Measurements from ENCODE around the gene BCAT1.

The BCAT1 gene

DNA sequence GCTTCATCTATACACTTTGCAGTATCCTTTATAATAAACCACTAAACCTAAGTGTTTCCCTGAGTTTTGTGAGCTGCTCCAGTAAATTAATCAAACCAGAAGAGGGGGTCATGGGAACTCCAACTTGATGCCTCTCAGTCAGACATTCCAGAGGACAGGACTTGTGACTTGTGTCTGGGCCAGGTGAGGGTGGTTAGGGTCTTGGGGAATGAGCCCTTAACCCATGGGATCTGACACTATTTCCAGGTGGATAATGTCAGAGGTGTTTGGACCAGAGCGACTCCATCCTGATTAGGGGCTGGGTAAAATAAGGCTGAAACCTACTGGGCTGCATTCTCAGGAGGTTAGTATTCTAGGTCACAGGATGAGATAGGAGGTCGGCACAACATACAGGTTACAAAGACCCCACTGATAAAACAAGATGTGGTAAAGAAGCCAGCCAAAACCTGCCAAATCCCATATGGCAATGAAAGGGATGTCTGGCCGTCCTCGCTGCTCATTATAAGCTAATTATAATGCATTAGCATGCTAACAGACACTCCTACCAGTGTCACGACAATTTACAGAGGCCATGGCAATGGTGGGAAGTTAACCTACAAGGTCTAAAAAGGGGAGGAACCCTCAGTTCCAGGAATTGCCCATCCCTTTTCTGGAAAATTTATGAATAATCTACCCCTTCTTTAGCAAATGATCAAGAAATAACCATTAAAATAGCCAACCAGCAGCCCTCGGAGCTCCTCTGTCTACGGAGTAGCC, 58.7 kb downstream of the BCAT1 start:
- H3K36me3 Mint-ChIP-seq (ENCODE audit: low read depth) = peaks cover 42% of the 10 kb centered on the region
- H3K27ac Mint-ChIP-seq = no peak overlapping the region
- peaks cover 21% of the 10 kb centered on the region for H3K4me1 Mint-ChIP-seq

DNA sequence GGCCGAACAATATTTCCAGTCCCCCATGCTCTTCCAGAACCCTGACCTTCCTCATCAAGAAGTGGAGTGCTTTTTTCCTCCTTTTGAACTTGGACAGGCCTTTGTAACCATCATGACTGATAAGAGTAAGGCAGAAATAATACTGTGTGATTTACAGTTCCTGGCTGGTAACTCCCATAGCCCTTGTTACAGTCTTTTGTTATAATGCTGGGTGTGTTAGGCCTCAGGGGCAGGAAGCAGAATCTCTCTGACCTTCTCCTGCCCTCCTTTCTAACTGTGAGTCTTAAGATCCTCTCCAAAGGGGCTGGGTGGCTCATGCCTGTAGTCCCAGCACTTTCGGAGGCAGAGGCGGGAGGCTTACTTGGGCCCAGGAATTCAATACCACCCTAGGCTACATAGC, 59.5 kb downstream of the BCAT1 start:
- Mint-ChIP-seq H3K36me3 (ENCODE audit: low read depth) (peaks cover 42% of the 10 kb centered on the region), H3K9me3 (no peaks in the 10 kb centered on the region), H3K4me3 (no peak overlapping the region), H3K27me3 (ENCODE audit: low read depth, poor library complexity) (peaks cover 3% of the 10 kb centered on the region), H3K27ac (peak overlapping the region; percentile 72), H3K4me1 (peaks cover 13% of the 10 kb centered on the region)
- no peak for DNase-seq
- TF ChIP-seq, protein P1, sequence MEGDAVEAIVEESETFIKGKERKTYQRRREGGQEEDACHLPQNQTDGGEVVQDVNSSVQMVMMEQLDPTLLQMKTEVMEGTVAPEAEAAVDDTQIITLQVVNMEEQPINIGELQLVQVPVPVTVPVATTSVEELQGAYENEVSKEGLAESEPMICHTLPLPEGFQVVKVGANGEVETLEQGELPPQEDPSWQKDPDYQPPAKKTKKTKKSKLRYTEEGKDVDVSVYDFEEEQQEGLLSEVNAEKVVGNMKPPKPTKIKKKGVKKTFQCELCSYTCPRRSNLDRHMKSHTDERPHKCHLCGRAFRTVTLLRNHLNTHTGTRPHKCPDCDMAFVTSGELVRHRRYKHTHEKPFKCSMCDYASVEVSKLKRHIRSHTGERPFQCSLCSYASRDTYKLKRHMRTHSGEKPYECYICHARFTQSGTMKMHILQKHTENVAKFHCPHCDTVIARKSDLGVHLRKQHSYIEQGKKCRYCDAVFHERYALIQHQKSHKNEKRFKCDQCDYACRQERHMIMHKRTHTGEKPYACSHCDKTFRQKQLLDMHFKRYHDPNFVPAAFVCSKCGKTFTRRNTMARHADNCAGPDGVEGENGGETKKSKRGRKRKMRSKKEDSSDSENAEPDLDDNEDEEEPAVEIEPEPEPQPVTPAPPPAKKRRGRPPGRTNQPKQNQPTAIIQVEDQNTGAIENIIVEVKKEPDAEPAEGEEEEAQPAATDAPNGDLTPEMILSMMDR (IDR thresholded peaks at IDR 0.05) = no peak

More for the DNA sequence above, 58.7 kb downstream of the BCAT1 start:
- Mint-ChIP-seq H3K9me3 (no peaks in the 10 kb centered on the region), H3K4me3 (no peak overlapping the region), H3K27me3 (ENCODE audit: low read depth, poor library complexity) (peaks cover 3% of the 10 kb centered on the region)
- TF ChIP-seq, protein P1 (IDR thresholded peaks at IDR 0.05) = no peak
- no peak for DNase-seq

DNA sequence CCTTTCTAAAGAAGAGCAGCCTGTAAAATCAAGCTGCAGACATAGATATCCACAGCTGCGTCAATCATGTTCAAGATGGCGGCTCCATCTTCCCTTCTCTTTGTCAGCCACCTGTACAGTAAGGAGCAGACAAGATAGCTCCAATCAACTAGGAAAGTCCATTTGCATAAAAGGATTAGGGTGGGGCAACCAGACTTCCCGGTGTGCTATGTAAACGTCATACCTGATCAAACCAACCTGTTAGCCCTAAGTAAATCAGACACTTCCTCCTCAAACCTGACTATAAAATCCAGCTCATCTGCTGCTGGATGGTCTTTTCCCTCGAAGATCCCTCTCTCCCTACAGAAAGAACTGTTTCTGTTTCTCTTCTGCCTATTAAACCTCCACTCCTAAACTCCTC, 60.1 kb downstream of the BCAT1 start:
- Mint-ChIP-seq H3K4me3 (no peak overlapping the region), H3K9me3 (no peaks in the 10 kb centered on the region), H3K27me3 (ENCODE audit: low read depth, poor library complexity) (peaks cover 3% of the 10 kb centered on the region), H3K4me1 (peaks cover 8% of the 10 kb centered on the region), H3K36me3 (ENCODE audit: low read depth) (peaks cover 43% of the 10 kb centered on the region), H3K27ac (peak overlapping the region; percentile 72)
- no peak for DNase-seq
- TF ChIP-seq, protein P1 (IDR thresholded peaks at IDR 0.05) = no peak

DNA sequence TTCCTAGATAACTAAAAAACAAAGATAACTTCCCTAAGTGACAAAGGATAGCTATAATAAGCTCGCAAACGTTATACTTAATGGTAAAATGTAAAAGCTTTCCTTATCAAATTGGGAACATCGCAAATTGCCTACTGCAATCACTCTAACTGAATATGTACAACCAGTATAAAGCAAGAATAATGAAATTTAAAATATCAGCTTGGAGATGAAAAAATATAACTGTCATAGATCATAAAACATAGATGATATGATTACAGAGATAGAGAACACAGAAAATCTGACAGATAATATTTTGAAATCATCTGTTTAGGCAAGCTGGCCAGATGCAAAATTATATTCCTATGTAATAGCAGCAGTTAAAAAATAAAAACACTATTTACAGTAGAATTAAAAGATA, 64.0 kb downstream of the BCAT1 start:
- H3K27me3 Mint-ChIP-seq (ENCODE audit: low read depth, poor library complexity) = peaks cover 3% of the 10 kb centered on the region
- peaks cover 24% of the 10 kb centered on the region for H3K4me1 Mint-ChIP-seq
- no peaks in the 10 kb centered on the region for H3K9me3 Mint-ChIP-seq
- TF ChIP-seq, protein P1 (IDR thresholded peaks at IDR 0.05) = no peak
- peaks cover 40% of the 10 kb centered on the region for H3K36me3 Mint-ChIP-seq (ENCODE audit: low read depth)
- no peak overlapping the region for H3K4me3 Mint-ChIP-seq
- no peak overlapping the region for H3K27ac Mint-ChIP-seq
- DNase-seq = no peak

DNA sequence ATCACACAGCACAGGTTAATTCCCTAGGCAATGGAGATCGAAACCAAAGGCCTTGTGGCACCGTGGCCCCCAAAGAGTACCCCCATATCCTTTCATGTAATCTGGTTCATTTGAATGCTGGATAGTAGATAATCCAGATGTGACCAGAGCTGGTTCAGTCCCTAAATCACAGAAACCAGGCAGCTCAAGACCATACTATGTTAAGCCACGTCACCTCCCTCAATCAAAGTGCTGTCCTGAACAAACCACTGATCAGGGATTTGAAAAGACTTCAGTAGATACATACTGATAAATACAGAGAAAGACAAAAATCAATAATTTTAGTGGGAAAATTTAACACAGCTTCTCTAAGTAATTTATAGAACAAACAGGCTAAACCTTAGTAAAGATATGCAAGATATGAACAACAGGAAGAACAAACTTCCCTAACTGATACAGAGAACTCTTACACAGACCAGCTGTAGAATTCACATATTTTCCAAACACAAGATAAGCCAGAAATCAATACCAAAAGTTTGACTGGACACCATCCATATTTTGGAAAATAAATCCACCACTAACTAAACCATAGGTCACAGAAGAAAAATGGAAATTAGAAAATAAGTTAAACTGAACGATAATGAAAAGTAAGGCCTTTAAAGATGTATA, 67.1 kb downstream of the BCAT1 start:
- no peaks in the 10 kb centered on the region for H3K27me3 Mint-ChIP-seq (ENCODE audit: low read depth, poor library complexity)
- H3K27ac Mint-ChIP-seq = peak overlapping the region; percentile 79
- TF ChIP-seq, protein P1 (IDR thresholded peaks at IDR 0.05) = no peak
- no peak for DNase-seq
- H3K36me3 Mint-ChIP-seq (ENCODE audit: low read depth) = peaks cover 62% of the 10 kb centered on the region
- H3K4me3 Mint-ChIP-seq = no peak overlapping the region
- H3K9me3 Mint-ChIP-seq = no peaks in the 10 kb centered on the region
- H3K4me1 Mint-ChIP-seq = peaks cover 16% of the 10 kb centered on the region
